COLO829 (cell line): ENCODE measurements around the gene MARCHF7.
"Not testable (repeated sequence)": the region's sequence is repeated elsewhere in the genome, so short reads cannot be mapped to it uniquely, and the experiment has no call there.

ENCODE experiments used
- DNase-seq: peaks from one replicate; pipeline ENCODE4 v3.0.0; 2012; ENCODE audit warnings: low spot score

Gene MARCHF7

DNA sequence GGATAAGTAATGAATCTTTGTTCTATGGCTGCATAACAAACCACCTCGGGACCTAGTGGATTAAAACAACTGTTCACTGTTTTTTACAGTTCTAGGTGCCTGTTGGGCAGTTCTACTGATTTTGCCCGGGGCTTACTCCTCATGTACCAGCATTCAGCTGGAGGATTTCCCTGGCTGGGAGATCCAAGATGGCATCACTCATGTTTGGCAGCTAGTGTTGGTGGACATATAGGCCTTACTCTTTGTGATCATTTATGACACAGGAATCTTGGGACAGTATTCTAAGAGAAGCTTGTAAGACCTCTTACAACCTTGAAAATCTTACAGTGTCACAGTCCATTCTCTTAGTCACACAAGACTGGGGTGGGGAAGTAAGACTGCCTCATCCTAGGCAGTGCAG is 4.6 kb downstream of the MARCHF7 start:
- DNase-seq: no peak

- no peak for DNase-seq
These were observed 8.4 kb downstream of the MARCHF7 start for GRCh38 chr2:159720676-159721075.

- no peak for DNase-seq
These were observed 10.3 kb downstream of the MARCHF7 start for GRCh38 chr2:159722580-159722979.

DNA sequence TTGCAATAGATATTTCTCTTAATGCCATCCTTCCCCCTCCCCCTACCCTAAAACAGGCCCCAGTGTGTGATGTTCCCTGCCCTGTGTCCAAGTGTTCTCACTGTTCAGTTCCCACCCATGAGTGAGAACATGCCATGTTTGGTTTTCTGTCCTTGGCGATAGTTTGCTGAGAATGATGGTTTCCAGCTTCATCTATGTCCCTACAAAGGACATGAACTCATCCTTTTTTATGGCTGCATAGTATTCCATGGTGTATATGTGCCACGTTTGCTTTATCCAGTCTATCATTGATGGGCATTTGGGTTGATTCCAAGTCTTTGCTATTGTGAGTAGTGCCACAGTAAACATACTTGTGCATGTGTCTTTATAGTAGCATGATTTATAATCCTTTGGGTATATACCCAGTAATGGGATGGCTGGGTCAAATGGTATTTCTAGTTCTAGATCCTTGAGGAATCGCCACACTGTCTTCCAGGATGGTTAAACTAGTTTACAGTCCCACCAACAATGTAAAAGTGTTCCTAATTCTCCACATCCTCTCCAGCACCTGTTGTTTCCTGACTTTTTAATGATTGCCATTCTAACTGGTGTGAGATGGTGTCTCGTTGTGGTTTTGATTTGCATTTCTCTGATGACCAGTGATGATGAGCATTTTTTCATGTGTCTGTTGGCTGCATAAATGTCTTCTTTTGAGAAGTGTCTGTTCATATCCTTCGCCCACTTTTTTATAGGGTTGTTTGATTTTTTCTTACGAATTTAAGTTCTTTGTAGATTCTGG is 12.7 kb downstream of the MARCHF7 start:
- not testable (repeated sequence) for DNase-seq

GRCh38 chr2:159725713-159726112 is 13.4 kb downstream of the MARCHF7 start:
- DNase-seq: no peak

GRCh38 chr2:159728629-159729028 is 16.3 kb downstream of the MARCHF7 start:
- no peak for DNase-seq

GRCh38 chr2:159735648-159736047 is 23.3 kb downstream of the MARCHF7 start:
- no peak for DNase-seq

- DNase-seq: no peak
These were observed 23.7 kb downstream of the MARCHF7 start for GRCh38 chr2:159736048-159736447.

DNA sequence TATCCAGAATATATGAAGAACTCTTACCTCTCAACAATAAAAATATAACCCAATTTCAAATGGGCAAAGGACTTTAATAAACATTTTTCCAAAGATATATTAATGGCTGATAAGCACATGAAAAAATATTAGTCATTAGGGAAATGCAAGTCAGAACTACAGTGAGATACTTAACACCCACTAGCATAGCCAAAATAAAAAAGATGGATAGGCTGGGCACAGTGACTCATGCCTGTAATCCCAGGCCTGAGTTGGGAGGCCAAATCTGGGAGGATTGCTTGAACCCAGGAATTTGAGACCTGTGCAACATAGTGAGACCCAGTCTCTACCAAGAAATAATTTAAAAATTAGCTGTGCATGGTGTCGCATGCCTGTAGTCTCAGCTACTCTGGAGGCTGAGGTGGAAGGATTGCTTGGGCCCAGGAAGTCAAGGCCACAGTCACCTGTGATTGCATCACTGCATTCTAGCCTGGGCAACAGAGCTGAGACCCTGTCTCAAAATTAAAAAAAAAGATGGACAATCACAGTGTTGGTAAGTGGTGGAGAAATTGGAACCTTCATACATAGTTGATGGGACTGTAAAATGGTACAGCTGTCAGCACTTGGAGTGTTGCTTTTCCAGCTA is 25.1 kb downstream of the MARCHF7 start:
- DNase-seq: no peak

DNA sequence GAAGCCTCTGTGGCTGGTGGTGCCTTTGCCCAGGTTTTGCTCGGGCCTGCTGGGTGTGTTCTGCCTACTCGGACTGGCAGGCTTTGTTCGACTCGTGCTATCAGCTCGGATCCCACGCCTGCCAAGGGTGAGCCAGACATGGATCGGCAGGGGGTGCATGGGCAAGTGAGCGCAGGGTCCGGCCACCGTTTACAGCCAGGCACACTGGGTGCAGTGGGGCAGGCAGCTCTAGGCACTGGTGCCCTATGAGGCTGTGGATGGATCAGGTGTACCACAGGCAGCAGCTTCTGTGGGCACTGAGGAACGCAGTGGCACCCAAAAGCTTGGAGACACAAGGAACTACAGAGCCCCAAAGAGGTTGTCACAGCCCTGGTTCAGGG is 25.6 kb downstream of the MARCHF7 start:
- DNase-seq: no peak

- DNase-seq: no peak
These were observed 26.4 kb downstream of the MARCHF7 start for GRCh38 chr2:159738509-159739390.

DNA sequence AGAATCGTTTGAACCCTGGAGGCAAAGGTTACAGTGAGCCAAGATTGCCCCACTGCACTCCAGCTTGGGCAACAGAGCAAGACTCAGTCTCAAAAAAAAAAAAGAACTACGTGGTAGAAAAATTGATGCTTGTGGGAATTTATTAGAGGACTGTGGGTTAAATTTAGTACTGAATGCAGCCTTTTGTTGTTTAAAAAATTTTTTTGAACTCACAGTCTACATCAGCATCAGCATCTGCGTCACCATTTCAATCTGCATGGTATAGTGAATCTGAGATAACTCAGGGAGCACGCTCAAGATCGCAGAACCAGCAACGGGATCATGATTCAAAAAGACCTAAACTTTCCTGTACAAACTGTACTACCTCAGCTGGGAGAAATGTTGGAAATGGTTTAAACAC is 30.5 kb downstream of the MARCHF7 start:
- no peak for DNase-seq

DNA sequence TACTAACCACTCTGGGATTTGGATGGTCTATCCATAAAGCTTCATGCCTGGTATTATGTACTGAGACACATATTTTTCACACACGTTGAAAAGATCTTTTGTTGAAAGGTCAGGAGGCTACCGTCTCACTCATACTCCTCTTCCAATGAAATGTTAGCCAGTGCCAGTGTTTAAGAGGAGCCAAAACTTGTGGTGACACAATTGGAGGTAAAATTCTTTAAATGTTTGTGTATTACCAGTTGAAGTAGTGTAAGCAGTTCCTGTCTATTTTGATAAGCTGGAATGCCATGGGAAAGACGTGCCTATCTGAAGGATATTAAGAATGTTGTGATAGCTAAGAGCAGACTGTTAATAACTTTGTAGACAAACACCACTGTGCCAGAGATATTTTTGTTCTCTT is 32.1 kb downstream of the MARCHF7 start:
- peak; percentile 36 for DNase-seq

DNA sequence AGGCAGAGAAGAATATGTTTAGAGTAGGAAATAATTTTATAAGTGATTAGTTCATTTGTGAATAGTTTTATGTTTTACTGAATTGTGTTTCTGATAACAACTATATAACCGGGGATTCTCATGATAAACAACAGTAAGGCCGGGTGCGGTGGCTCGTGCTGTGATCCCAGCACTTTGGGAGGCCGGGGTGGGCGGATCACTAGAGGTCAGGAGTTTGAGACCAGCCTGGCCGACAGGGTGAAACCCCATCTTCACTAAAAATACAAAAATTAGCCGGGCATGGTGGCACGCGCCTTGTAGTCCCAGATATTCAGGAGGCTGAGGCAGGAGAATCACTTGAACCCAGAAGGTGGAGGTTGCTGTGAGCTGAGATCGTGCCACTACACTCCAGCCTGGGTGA is 32.9 kb downstream of the MARCHF7 start:
- not testable (repeated sequence) for DNase-seq

- no peak for DNase-seq
These were observed 35.8 kb downstream of the MARCHF7 start for GRCh38 chr2:159748089-159748488.

DNA sequence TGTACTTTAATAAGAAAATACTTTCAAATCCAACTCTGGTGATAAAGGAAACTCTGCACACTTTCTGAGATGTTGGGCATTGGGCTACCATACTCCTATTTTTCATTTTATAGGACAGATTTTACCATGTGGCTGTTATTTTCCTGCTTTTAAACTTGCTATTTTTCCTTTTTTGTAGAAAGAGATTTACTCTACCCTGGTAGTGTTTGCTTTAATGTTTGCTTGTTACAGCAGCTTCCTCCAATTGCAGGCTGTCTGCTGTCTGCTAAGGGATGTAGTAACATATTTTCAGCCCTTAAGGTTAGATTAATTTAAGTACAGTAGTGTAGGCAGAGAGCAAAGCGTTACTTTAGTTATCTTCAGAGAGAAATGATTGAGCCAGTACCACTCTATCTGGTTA is 38.6 kb downstream of the MARCHF7 start:
- DNase-seq: no peak

DNA sequence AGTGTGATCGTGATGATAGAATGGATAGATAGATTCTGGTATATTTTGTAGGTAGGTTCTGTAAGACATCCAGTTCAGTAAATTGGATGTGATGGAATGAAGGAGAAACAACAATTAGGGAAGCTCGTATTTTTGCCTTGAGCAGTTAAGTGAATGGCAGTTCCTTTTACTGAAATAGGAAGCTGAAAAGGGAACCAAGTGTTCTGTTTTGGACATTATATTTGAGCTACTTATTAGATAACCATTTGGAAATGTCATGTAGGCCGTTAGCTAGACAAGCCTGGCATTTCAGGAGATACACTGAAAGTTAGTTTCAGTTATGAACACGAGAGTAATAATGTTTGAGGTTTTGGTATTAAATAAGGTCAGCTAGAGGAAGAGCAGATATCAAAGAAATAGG is 41.5 kb downstream of the MARCHF7 start:
- no peak for DNase-seq

DNA sequence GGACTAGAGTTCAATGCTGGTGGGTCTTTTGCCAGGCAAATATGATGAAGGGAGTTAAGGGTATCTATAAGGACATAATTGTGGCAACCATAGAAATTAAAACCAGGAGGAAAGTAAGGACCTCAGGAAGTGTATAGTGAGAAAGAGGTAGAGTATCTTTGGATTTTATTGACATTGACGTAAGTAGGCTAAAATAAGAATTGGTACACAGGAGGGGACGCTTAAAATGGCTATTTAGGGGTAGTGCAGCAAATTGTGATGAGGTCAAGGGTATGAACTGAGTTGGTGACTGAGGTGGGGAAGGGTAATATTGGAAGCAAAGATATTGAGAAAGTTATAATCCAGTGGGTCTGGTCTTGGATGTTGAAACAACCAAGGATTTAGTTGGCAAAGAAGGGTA is 42.7 kb downstream of the MARCHF7 start:
- no peak for DNase-seq

DNA sequence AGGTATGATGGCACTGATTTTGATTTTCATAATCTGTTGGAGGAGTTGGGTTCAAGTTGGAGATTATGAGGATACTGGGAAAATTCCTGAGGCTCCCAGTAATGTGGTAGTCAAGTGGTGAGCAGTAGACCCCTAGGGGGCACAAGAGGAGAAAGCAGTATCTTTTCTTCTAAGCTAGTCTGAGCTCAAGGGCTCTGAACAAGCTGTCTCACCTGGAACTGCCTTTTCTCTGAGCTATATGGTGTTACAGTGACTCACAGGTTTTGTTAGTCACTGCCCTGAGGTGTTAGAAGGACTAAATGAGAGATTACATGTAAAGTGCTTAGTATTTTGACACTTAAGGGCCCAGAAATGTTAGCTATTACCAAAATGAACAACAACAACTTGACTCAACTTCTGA is 43.5 kb downstream of the MARCHF7 start:
- DNase-seq: no peak

- DNase-seq: no peak
These were observed 45.9 kb downstream of the MARCHF7 start for GRCh38 chr2:159758239-159758638.

DNA sequence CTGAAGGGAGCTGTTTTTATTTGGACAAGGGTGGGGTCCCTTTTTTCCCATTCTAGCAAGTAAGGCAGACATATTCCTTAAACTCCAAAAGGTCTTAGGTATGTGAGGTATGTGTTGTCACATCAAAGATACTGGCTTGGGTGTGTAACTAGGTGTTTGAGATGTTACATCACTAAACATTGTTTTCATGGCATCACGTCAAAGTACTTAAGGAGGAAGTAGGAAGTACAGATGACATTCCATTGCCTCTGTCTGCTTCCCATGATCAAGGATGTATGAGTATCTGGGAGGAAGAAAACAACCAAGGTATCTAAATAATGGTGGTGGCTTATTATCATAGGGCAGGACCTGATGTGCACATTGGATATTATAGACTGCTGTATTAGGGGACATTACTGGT is 46.4 kb downstream of the MARCHF7 start:
- DNase-seq: no peak

DNA sequence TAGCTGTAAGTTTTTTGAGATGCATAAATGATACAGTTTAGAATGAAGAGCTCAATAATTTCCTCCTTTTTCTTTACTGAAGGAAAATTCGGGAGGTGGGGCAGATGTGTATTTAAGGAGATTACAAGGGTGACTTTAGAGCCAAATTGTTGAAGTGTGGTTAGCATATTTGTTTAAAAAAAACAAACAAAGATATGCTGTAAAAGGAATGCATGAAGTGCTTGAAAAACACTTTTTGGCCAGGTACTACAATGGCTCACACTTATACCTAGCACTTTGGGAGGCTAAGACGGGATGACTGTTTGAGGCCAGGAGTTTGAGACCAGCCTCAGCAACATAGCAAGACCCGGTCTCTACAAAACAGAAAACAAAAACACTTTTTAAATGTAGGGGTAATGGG is 47.3 kb downstream of the MARCHF7 start:
- no peak for DNase-seq

- DNase-seq: no peak
These were observed 48.0 kb downstream of the MARCHF7 start for GRCh38 chr2:159760326-159760725.
